Loucy (cell line): Measurements from ENCODE around the gene MMP28.

ENCODE experiments used
- EZH2phosphoT487 ChIP-seq: fragments of 200-600 bp; IDR thresholded peaks from 2 replicates; pipeline ENCODE4 v1.6.1; 2018; ENCODE audit warnings: antibody characterized with exemption, mild to moderate bottlenecking, moderate library complexity, borderline replicate concordance
- TF ChIP-seq, protein P1 (sequence below): fragments of 200-600 bp; sonication (generic); conservative IDR thresholded peaks from 2 replicates; pipeline ENCODE4 v1.5.1; 2014; ENCODE audit warnings: mild to moderate bottlenecking, antibody characterized with exemption, low read length

DNA sequence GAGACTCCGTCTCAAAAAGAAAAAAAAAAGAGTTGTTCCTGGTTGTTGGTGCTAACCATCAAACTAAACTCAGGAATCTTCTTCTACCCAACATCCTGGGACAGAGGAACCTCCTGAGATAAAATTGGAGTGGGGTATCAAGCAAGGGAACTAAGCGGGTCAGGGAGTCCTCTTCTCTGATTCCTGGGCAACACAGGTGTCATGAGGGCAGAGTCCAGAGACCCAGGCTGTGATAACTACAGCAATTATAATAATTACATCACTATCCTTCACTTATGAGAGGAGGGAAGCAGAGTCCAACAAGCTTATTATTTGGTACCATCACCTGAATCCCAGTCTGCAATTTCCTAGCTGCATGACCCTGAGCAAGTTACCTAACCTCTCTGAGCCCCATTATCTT is 26.6 kb downstream of the MMP28 start:
- TF ChIP-seq, protein P1, sequence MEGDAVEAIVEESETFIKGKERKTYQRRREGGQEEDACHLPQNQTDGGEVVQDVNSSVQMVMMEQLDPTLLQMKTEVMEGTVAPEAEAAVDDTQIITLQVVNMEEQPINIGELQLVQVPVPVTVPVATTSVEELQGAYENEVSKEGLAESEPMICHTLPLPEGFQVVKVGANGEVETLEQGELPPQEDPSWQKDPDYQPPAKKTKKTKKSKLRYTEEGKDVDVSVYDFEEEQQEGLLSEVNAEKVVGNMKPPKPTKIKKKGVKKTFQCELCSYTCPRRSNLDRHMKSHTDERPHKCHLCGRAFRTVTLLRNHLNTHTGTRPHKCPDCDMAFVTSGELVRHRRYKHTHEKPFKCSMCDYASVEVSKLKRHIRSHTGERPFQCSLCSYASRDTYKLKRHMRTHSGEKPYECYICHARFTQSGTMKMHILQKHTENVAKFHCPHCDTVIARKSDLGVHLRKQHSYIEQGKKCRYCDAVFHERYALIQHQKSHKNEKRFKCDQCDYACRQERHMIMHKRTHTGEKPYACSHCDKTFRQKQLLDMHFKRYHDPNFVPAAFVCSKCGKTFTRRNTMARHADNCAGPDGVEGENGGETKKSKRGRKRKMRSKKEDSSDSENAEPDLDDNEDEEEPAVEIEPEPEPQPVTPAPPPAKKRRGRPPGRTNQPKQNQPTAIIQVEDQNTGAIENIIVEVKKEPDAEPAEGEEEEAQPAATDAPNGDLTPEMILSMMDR: no peak
- no peak for TF ChIP-seq EZH2phosphoT487
